ENCODE results near the gene AP4M1.
A peak's percentile ranks its signal among the peaks of the same experiment; 100 is the strongest.

The AP4M1 gene

DNA sequence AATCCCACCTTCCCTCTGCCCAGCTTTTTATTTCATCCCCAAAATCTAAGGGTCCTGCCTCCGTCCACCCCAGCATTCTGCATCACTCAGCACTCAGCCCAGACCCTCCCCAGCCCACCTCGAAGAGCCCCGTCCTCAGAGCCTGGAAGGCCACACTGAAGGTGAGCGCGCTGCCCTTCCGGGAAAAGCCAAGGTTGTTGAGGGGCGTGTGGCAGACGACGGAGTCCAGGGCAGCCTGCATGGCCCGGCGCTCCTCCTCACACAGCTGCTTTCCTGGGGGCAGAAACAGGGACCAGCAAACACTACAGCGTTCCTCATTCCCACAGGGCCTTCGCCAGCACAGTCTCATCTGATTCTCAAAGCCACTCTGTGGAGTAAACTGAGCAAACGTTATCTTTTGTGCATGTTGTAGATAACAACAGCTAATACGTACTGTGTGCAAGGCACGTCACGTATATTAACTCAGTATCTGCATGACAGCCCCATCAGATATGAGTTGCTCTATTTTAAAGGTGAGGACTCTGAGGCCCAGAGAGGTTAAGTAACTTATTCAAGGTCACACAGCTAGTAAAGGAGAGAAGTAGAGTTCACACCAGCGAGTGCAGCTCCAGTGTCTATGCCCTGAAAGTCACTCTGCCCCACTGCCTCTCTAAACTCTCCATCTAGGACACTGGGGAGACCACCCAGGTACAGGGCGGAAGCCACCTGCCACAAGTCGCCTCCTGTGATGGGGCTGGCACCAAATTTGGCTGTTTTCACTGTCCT, 54.3 kb downstream of the AP4M1 start:
- DNase-seq (ENCODE audit: low spot score) = no peak
- TF ChIP-seq, protein P1, sequence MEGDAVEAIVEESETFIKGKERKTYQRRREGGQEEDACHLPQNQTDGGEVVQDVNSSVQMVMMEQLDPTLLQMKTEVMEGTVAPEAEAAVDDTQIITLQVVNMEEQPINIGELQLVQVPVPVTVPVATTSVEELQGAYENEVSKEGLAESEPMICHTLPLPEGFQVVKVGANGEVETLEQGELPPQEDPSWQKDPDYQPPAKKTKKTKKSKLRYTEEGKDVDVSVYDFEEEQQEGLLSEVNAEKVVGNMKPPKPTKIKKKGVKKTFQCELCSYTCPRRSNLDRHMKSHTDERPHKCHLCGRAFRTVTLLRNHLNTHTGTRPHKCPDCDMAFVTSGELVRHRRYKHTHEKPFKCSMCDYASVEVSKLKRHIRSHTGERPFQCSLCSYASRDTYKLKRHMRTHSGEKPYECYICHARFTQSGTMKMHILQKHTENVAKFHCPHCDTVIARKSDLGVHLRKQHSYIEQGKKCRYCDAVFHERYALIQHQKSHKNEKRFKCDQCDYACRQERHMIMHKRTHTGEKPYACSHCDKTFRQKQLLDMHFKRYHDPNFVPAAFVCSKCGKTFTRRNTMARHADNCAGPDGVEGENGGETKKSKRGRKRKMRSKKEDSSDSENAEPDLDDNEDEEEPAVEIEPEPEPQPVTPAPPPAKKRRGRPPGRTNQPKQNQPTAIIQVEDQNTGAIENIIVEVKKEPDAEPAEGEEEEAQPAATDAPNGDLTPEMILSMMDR (IDR thresholded peaks at IDR 0.05) = no peak

DNA sequence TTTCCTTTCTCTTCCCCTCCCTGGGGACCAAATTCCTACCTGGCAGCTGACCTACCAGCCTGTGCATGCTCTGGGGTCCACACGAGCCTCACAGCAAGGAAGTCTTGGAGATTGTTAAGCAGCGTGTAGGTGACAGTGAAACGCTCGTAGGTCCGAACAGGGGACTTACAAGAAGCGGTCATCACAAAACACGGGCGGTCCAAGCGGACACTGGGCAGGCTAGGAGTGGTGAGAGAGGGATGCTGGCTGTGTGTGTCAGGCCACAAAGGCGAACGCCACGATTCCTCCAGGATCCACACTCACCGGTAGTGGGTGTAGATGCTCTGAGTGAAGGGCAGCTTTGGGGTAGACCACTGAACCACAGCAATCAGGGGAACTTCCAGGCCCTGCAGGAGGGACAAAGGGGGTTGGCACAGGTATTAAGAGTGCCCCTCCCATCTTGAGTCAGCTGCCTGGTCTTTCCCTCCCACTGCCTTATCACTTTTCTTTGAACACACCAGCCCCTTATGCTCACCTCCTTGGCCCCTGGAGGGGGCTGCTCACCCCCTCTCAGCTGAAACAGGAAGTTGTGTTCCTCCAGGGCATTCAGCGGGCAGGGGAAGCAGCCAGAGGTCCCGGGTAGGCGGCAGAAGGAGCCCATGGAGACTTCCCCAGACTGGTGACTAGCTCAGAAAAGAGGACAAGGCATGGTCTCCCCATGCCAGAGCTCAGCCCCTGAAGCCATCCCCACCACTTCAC, 55.1 kb downstream of the AP4M1 start:
- Histone ChIP-seq H3K27ac (peak overlapping the region in 1 of 2 donors; percentile 84), H3K4me3 (no peak overlapping the region)
- no peak for DNase-seq (ENCODE audit: low spot score)
- TF ChIP-seq, protein P1 (IDR thresholded peaks at IDR 0.05) = no peak

More for the DNA sequence above, 54.3 kb downstream of the AP4M1 start:
- H3K27ac ChIP-seq = no peak overlapping the region
- H3K4me3 ChIP-seq = no peak overlapping the region

DNA sequence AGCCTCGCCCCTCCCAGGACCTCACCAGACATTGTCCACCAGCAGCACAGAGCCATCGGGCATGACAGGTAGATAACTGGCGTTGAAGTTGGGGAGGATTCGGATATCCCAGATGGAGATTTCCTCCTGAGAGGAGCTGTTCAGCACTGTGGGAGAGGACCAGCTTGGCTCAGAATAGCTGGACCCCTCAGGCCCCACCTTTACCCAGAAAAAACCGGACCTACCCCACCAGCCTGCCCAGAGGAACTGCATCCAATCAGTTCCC, 55.6 kb downstream of the AP4M1 start:
- Histone ChIP-seq H3K27ac (peak overlapping the region in 1 of 2 donors; percentile 84), H3K4me3 (peak overlapping the region; percentile 91)
- no peak for DNase-seq (ENCODE audit: low spot score)
- TF ChIP-seq, protein P1 (IDR thresholded peaks at IDR 0.05) = no peak

DNA sequence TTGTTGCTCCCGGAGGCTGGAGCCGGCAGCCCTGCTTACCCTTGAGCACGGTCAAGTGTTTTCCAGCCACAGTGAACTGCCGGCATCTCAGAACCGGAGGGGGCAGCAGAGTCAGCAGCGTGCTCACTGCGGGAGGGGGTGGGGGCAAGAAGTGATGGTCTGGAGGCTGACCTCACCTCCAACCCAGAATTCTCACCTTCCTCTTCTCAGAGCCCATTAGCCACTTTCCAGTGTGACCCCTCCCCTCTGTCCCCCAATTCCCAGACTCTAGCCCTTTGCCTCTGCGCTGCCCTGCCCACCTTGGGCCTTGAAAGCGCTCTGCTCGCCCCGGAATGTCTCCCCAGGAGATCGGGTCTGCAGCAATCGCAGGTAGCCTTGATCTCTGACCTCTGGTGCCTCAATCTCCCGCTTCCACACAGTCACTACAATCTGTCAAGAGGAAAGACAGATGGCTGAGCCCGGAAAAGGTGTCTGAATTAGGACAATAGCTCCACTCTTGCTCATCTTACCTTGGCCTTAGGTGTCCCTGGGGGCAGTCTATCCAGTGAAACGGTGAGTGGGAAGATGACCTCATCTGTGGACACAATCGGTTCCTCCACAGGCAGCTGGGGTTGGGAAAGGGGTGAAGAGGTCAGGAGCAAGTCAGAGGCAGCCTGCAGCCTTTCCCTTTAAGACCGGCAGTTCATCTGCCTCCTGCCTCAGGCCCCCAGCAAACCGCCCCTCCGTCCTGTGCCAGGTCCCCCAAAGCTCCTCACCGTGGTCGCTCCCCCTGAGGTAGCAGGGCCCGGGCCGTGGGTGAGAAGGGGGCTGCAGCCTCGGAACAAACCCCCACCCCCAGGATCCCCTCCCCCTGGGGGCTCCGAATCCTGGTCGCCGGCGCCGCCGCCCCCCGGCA, 56.1 kb downstream of the AP4M1 start:
- DNase-seq (ENCODE audit: low spot score) = no peak
- Histone ChIP-seq H3K4me3 (peak overlapping the region; percentile 91), H3K27ac (peak overlapping the region; percentile 63 to 84)
- TF ChIP-seq, protein P1 (IDR thresholded peaks at IDR 0.05) = no peak

All from coronary artery (tissue), 2 donors.